CD14-positive monocyte (primary cell): ENCODE data around the gene FCRL1. TPM values are rescaled to one million over a fixed set of nuclear protein-coding genes. Genes with fewer than 3 reads are reported as not detected.

Experiments
- DNase-seq, 3 donors: peaks; one replicate each; pipeline ENCODE4 v3.0.0-alpha.2; 2011 to 2022
- H2AFZ ChIP-seq: 2 replicates; pipeline ENCODE4 v1.6.0; 2012; ENCODE audit warnings: mild to moderate bottlenecking, low read depth, low read length, inconsistent platforms; ENCODE audit not compliant: insufficient read depth, poor library complexity, severe bottlenecking
- H3K27ac ChIP-seq, 2 donors: 1 replicate in 1 of 2; 2 replicates in 1 of 2; pipeline ENCODE4 v1.5.1; 2012 to 2013; ENCODE audit warnings: low read length in 2 of 2, control low read depth in 1 of 2, inconsistent platforms in 1 of 2, low read depth in 1 of 2, mild to moderate bottlenecking in 1 of 2
- H3K27me3 ChIP-seq, 2 donors: one replicate each; pipeline versions ENCODE4 v1.6.0 to v1.6.1; 2011 to 2013; ENCODE audit warnings: low read length in 2 of 2; ENCODE audit not compliant: control insufficient read depth in 2 of 2, insufficient read depth in 2 of 2
- H3K36me3 ChIP-seq, 2 donors: replicated peaks in 1 of 2; 1 replicate in 1 of 2; 2 replicates in 1 of 2; pipeline versions ENCODE4 v1.5.1 to v1.6.1; 2012 to 2013; ENCODE audit warnings: low read length in 2 of 2, control low read depth in 1 of 2, inconsistent platforms in 1 of 2, mild to moderate bottlenecking in 1 of 2; ENCODE audit not compliant: insufficient read depth in 2 of 2, control insufficient read depth in 1 of 2
- H3K4me1 ChIP-seq, 2 donors: 1 replicate in 1 of 2; 2 replicates in 1 of 2; pipeline versions ENCODE4 v1.5.1 to v1.6.1; 2012 to 2013; ENCODE audit warnings: low read length in 2 of 2, control low read depth in 1 of 2, inconsistent platforms in 1 of 2, mild to moderate bottlenecking in 1 of 2, moderate library complexity in 1 of 2; ENCODE audit not compliant: insufficient read depth in 2 of 2, control insufficient read depth in 1 of 2
- H3K4me2 ChIP-seq: replicated peaks from 2 replicates; pipeline ENCODE3; 2012; ENCODE audit warnings: low read length, moderate library complexity, mild to moderate bottlenecking; ENCODE audit not compliant: poor library complexity, severe bottlenecking; ENCODE audit errors: extremely low read depth
- H3K4me3 ChIP-seq, 3 experiments: fragments of 200-600 bp in 1 of 3; sonication (generic) in 1 of 3; replicated peaks in 1 of 3; 1 replicate in 2 of 3; 2 replicates in 1 of 3; pipeline ENCODE4 v1.5.1; 2011 to 2013; ENCODE audit warnings: low read length in 3 of 3, mild to moderate bottlenecking in 3 of 3, control low read depth in 2 of 3, low read depth in 2 of 3, inconsistent platforms in 1 of 3, moderate library complexity in 1 of 3
- H3K79me2 ChIP-seq: 2 replicates; pipeline ENCODE4 v1.6.0; 2012; ENCODE audit warnings: mild to moderate bottlenecking, control low read depth, inconsistent platforms, low read length, moderate library complexity; ENCODE audit not compliant: insufficient read depth
- H3K9ac ChIP-seq: 2 replicates; pipeline ENCODE4 v1.6.0; 2017; ENCODE audit warnings: low read length, mild to moderate bottlenecking; ENCODE audit not compliant: insufficient read depth, poor library complexity, severe bottlenecking
- H3K9me3 ChIP-seq, 2 donors: replicated peaks in 1 of 2; 1 replicate in 1 of 2; 2 replicates in 1 of 2; pipeline versions ENCODE4 v1.5.1 to v1.6.1; 2012 to 2013; ENCODE audit warnings: low read length in 2 of 2, control low read depth in 1 of 2; ENCODE audit not compliant: control insufficient read depth in 1 of 2, insufficient read depth in 1 of 2
- H4K20me1 ChIP-seq: 2 replicates; pipeline ENCODE4 v1.6.0; 2012; ENCODE audit warnings: mild to moderate bottlenecking, low read length, control low read depth, moderate library complexity; ENCODE audit not compliant: insufficient read depth
- H3K27ac Mint-ChIP-seq, 7 donors: one replicate each; pipeline ENCODE4 v1.8.0; 2020; ENCODE audit warnings: mild to moderate bottlenecking in 7 of 7, mixed read lengths in 7 of 7, moderate library complexity in 6 of 7, inconsistent platforms in 2 of 7
- H3K27me3 Mint-ChIP-seq, 3 donors: one replicate each; pipeline ENCODE4 v1.8.0; 2021 to 2022; ENCODE audit warnings: low read depth in 3 of 3, mild to moderate bottlenecking in 3 of 3, mixed read lengths in 3 of 3, moderate library complexity in 3 of 3, inconsistent platforms in 1 of 3
- H3K36me3 Mint-ChIP-seq, 2 donors: one replicate each; pipeline ENCODE4 v1.8.0; 2020; ENCODE audit warnings: mixed read lengths in 2 of 2, inconsistent platforms in 1 of 2, mild to moderate bottlenecking in 1 of 2
- H3K4me1 Mint-ChIP-seq: one replicate; pipeline ENCODE4 v1.8.0; 2020; ENCODE audit warnings: mild to moderate bottlenecking, mixed read lengths
- H3K4me3 Mint-ChIP-seq, 2 donors: one replicate each; pipeline ENCODE4 v1.8.0; 2020; ENCODE audit warnings: mild to moderate bottlenecking in 2 of 2, mixed read lengths in 2 of 2, moderate library complexity in 1 of 2
- H3K9me3 Mint-ChIP-seq, 7 donors: one replicate each; pipeline ENCODE4 v1.8.0; 2020 to 2022; ENCODE audit warnings: mixed read lengths in 7 of 7, mild to moderate bottlenecking in 6 of 7, moderate library complexity in 6 of 7, inconsistent platforms in 2 of 7
- WGBS: methylation state at CpG from one replicate; pipeline ENCODE4 v1.1.5; 2013; ENCODE audit warnings: missing lambda C conversion rate; ENCODE audit not compliant: insufficient coverage; 5-methylcytosine and 5-hydroxymethylcytosine counted together
- intact Hi-C, 2 donors: fragments of 100-400 bp; cut with micrococcal nuclease; formaldehyde crosslinking; loops; one replicate each; pipeline versions ENCODE4 v1.15.0 to v1.15.1; 2023
- polyA plus RNA-seq, 3 donors: library from polyadenylated mRNA; depleted of rRNA in 1 of 3; unstranded in 2 of 3; stranded (reverse) in 1 of 3; fragments of 300-500 nt in 2 of 3; fragments of >200 nt in 1 of 3; fragmentation: Illumina TruSeq in 2 of 3; gene quantifications; 1 replicate in 2 of 3; 2 replicates in 1 of 3; pipeline ENCODE4 v1.2.3, GENCODE V29; 2012 to 2021
- TF ChIP-seq, protein P1 (sequence below): fragments of 200-600 bp; IDR thresholded peaks from one replicate; pipeline ENCODE4 v1.8.0; 2022; ENCODE audit warnings: antibody characterized with exemption, mild to moderate bottlenecking

The FCRL1 gene
- polyA plus RNA-seq, 3 donors = 0.16 to 2.1 (median 0.16) TPM

DNA sequence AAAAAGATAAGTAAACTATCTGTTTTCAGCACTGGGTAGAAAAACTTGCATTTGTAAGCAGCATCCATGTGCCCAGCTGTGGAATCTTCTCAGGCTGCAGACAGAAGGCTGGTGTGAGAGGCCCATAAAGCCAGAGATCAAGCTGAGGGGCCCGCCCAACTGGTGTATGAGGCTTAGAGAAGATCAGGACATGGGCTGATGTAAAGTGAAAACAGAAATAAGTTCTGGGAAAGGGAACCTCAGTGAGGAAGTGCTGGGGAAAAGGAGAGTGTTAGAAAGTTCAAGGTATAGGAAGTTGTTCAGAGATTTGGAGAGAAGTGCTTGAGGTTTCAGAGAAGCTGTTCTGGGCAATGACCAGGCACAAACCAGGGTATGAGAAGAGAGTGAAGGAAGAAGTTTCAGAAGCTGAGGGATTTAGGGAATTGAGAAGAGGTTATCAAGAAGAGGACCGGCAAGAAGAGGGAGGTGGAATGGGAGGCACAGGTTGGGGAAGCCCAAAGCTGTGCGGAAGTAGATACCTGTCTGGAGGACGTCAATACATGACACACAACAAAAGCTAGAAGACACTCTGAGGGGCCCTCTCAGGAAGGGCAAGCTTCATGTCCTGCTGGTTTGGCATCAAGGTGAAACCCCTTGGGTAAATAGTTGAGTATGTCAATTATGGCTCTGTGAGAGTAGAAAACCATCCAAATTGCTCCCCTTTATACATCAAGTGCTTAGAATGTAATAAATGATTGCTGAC is 24.3 kb upstream of the FCRL1 start:
- peak overlapping the region in 1 of 3 experiments; percentile 23 for H3K4me3 ChIP-seq
- intact Hi-C loops = no loop called here
- no peaks in the 10 kb centered on the region for H3K9me3 Mint-ChIP-seq
- TF ChIP-seq, protein P1, sequence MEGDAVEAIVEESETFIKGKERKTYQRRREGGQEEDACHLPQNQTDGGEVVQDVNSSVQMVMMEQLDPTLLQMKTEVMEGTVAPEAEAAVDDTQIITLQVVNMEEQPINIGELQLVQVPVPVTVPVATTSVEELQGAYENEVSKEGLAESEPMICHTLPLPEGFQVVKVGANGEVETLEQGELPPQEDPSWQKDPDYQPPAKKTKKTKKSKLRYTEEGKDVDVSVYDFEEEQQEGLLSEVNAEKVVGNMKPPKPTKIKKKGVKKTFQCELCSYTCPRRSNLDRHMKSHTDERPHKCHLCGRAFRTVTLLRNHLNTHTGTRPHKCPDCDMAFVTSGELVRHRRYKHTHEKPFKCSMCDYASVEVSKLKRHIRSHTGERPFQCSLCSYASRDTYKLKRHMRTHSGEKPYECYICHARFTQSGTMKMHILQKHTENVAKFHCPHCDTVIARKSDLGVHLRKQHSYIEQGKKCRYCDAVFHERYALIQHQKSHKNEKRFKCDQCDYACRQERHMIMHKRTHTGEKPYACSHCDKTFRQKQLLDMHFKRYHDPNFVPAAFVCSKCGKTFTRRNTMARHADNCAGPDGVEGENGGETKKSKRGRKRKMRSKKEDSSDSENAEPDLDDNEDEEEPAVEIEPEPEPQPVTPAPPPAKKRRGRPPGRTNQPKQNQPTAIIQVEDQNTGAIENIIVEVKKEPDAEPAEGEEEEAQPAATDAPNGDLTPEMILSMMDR = no peak
- peak; percentile 21 to 26 (median 21) for DNase-seq
- H3K4me2 ChIP-seq = peak overlapping the region; percentile 21
- H3K36me3 Mint-ChIP-seq = no peaks in the 10 kb centered on the region
- H2AFZ ChIP-seq = no peak overlapping the region
- no peaks in the 10 kb centered on the region for H4K20me1 ChIP-seq
- H3K27me3 ChIP-seq = no peaks in the 10 kb centered on the region
- no peak overlapping the region for H3K9ac ChIP-seq
- no peaks in the 10 kb centered on the region for H3K9me3 ChIP-seq
- H3K27me3 Mint-ChIP-seq = peaks cover 0 to 2% (median 1%) of the 10 kb centered on the region in 3 donors
- WGBS = 64% methylated on average over 1 of the region's 4 CpGs
- peaks cover 28% of the 10 kb centered on the region for H3K4me1 Mint-ChIP-seq
- H3K4me1 ChIP-seq = peaks cover 28 to 29% of the 10 kb centered on the region in 2 donors
- no peaks in the 10 kb centered on the region for H3K36me3 ChIP-seq
- H3K79me2 ChIP-seq = no peaks in the 10 kb centered on the region
- peak overlapping the region; percentile 29 to 61 for H3K27ac ChIP-seq
- peak overlapping the region in 1 of 2 donors; percentile 74 for H3K4me3 Mint-ChIP-seq
- peak overlapping the region in 6 of 7 donors; percentile 14 to 82 (median 30) for H3K27ac Mint-ChIP-seq

GRCh38 chr1:157842939-157843338 is 23.0 kb upstream of the FCRL1 start:
- peaks cover 24% of the 10 kb centered on the region for H3K4me1 Mint-ChIP-seq
- no peaks in the 10 kb centered on the region for H3K36me3 ChIP-seq
- peaks cover 21 to 22% of the 10 kb centered on the region in 2 donors for H3K4me1 ChIP-seq
- intact Hi-C loops = no loop called here
- H3K9me3 Mint-ChIP-seq = no peaks in the 10 kb centered on the region
- H3K27ac ChIP-seq = no peak overlapping the region
- H3K27ac Mint-ChIP-seq = no peak overlapping the region
- no peak overlapping the region for H3K9ac ChIP-seq
- no peak for DNase-seq
- peaks cover 0 to 3% (median 1%) of the 10 kb centered on the region in 3 donors for H3K27me3 Mint-ChIP-seq
- no peaks in the 10 kb centered on the region for H3K27me3 ChIP-seq
- H3K36me3 Mint-ChIP-seq = no peaks in the 10 kb centered on the region
- no peaks in the 10 kb centered on the region for H4K20me1 ChIP-seq
- no peak overlapping the region for H3K4me2 ChIP-seq
- no peak overlapping the region for H3K4me3 ChIP-seq
- H3K79me2 ChIP-seq = no peaks in the 10 kb centered on the region
- H3K4me3 Mint-ChIP-seq = peak overlapping the region in 1 of 2 donors; percentile 6
- TF ChIP-seq, protein P1 = no peak
- 100% methylated on average over 1 of the region's 1 CpG for WGBS
- H2AFZ ChIP-seq = no peak overlapping the region
- no peaks in the 10 kb centered on the region for H3K9me3 ChIP-seq
